ENCODE results near the gene EDNRA.

DNA sequence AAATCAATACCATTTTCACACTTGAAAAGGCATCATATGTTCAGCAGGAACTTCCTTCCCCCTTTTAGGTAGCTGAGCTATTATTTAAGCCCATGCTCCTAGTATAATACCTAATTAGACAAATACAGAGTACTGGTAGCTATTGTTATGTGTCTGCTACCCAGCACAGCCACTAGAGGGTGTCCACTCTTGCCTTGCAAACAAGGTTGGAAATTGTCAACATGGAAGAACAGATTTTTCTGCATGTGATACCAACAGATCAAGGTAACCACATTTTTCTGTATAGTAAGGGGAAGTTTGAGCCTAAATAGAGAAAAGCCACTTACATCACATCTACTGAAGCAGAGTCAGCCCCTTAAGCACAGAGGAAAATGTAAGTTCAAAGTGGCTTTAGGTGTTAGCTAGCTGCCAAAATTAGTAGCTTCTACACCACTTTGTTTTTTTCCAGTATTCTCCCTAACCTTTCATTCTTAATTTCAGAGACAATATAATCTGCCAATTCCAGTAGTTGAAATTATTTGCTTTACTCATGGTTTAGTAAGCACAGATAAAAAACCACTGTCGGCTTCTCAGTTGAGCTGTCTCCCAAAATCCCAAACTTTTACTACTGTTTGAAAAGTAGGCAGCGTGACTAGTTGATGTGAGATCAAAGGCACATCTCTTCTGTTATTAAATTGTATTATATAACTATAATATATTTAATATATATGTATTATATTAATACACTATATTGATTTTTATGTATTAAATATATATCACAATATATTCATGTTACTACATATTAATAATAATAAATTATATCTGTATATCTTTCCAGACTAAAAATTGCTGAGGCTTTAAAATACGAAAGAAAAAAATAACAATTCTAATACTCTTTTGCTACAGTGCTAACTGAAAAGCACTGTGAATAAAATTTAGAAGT is 38.2 kb downstream of the EDNRA start:
- TF ChIP-seq POLR2A (IDR thresholded peaks at IDR 0.05) = no peak
- TF ChIP-seq, protein P1, sequence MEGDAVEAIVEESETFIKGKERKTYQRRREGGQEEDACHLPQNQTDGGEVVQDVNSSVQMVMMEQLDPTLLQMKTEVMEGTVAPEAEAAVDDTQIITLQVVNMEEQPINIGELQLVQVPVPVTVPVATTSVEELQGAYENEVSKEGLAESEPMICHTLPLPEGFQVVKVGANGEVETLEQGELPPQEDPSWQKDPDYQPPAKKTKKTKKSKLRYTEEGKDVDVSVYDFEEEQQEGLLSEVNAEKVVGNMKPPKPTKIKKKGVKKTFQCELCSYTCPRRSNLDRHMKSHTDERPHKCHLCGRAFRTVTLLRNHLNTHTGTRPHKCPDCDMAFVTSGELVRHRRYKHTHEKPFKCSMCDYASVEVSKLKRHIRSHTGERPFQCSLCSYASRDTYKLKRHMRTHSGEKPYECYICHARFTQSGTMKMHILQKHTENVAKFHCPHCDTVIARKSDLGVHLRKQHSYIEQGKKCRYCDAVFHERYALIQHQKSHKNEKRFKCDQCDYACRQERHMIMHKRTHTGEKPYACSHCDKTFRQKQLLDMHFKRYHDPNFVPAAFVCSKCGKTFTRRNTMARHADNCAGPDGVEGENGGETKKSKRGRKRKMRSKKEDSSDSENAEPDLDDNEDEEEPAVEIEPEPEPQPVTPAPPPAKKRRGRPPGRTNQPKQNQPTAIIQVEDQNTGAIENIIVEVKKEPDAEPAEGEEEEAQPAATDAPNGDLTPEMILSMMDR (IDR thresholded peaks at IDR 0.05) = peak; percentile 3 to 67 (median 55)
- TF ChIP-seq POLR2AphosphoS5 (IDR thresholded peaks at IDR 0.05; ENCODE audit: insufficient read depth in 1 of 2, low read depth in 1 of 2) = peak in 1 of 2 donors; percentile 32
